Activated CD4-positive, alpha-beta memory T cell treated with anti-CD3 and anti-CD28 coated beads, Interleukin-2, amount 10 ng/mL, durations not matched to agents 7 days and 5 days (primary cell): ENCODE measurements around the gene DCAKD. TPM values are rescaled to one million over a fixed set of nuclear protein-coding genes. Genes with fewer than 3 reads are reported as not detected.

Experiments
- CTCF ChIA-PET: fragments of 350-600 bp; sonication (Branson Sonifier 250); formaldehyde crosslinking; loops from one replicate; lab custom pipeline; 2021; ENCODE audit warnings: antibody characterized with exemption, inconsistent platforms; lab: Charles Lee
- POLR2A ChIA-PET: fragments of 350-600 bp; sonication (Branson Sonifier 250); formaldehyde crosslinking; loops from one replicate; lab custom pipeline; 2021; ENCODE audit warnings: antibody characterized with exemption; lab: Charles Lee
- DNase-seq: peaks from one replicate; pipeline ENCODE4 v3.0.0-alpha.2; 2020
- H3K27ac Mint-ChIP-seq: one replicate; pipeline ENCODE4 v1.8.0; 2021; ENCODE audit warnings: mild to moderate bottlenecking, mixed read lengths
- H3K27me3 Mint-ChIP-seq: one replicate; pipeline ENCODE4 v1.8.0; 2021; ENCODE audit warnings: mixed read lengths
- H3K36me3 Mint-ChIP-seq: one replicate; pipeline ENCODE4 v1.8.0; 2021; ENCODE audit warnings: low read depth, mixed read lengths
- H3K4me1 Mint-ChIP-seq: one replicate; pipeline ENCODE4 v1.8.0; 2021; ENCODE audit warnings: mixed read lengths
- H3K4me3 Mint-ChIP-seq: one replicate; pipeline ENCODE4 v1.8.0; 2021; ENCODE audit warnings: mild to moderate bottlenecking, mixed read lengths
- H3K9me3 Mint-ChIP-seq: one replicate; pipeline ENCODE4 v1.8.0; 2021; ENCODE audit warnings: mixed read lengths
- total RNA-seq, 2 experiments: library from RNA; stranded (reverse); gene quantifications; one replicate each; pipeline ENCODE4 v1.2.3, GENCODE V29; 2021

The DCAKD gene
- total RNA-seq, 2 experiments from 2014 or later: 25.9 to 26.2 TPM

DNA sequence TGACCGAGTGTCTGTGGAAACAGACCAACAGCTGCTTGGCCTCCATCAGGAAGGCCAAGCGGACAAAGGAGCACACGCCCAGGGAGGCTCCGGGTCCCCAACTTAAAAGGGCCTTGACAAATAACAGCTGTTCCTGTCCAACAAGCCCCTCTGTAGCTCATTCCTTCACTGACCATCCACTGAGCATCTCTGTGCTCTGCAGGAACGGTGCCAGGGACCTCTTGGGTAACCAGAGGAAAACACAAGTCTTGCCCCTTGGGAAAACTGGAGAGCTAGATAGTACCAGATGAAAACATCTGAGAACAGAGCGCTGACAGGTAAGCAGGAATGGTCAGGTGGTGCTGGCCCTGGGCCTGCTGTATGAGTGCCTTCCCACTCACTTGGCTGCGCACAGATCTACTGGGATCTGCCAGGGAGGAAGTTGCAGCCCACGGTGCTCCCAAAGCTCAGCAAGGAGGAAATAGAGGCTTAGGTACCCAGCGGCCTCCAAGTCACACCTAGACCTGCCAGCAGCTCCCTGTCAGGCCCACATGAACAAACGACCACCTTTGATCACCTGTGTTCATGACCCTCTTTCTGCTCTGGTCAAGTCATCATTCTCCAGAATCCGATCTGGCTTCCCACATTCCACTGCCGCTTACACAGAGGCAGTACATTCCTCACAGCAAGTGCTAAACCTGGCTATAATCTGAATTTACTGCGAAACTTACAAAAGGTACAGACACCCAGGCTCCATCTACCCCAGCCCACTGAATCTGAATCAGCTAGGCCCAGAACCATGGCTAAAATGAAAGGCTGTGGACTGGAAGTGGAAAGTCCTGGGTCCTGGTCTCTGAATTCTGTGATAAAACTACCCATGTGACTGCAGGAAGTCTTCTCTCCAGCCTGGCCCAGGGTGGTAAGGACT is 12.5 kb downstream of the DCAKD start:
- CTCF ChIA-PET: interaction anchor here (0.7 to 1.4 kb wide), 3 partner anchors 14 to 97 kb away, joined by 3 to 4 read pairs (median 4); partner anchors contain the start of gene ACBD4
- Mint-ChIP-seq H3K9me3 (no peaks in the 10 kb centered on the region), H3K27ac (no peak overlapping the region), H3K4me3 (no peak overlapping the region), H3K27me3 (no peaks in the 10 kb centered on the region), H3K36me3 (peaks cover 6% of the 10 kb centered on the region), H3K4me1 (peaks cover 9% of the 10 kb centered on the region)
- no peak for DNase-seq
- POLR2A ChIA-PET: interaction anchor here (1.5 kb wide), 1 partner anchor 10 kb away, joined by 4 read pairs; no protein-coding TSS in a partner anchor

DNA sequence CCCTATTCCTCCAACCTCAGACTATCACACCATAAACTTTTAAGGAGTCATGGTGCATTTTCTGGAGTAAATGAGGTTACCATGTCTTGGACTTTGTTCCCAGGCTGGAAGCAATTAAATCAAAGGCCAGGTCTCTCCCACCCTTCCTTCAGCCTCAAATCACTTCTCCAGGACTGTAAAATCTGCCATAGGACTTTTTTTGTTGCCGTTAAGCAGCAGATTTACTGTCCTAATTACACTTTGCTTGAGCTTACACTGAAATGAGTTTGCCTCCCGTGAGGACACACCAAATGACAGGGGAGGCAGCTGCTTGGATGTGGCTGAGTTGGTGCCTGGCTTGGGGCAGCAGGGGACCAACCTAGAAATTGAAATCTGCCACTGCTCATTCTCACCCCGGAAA is 14.7 kb downstream of the DCAKD start:
- H3K9me3 Mint-ChIP-seq: no peaks in the 10 kb centered on the region
- H3K4me1 Mint-ChIP-seq: peaks cover 1% of the 10 kb centered on the region
- no peak overlapping the region for H3K4me3 Mint-ChIP-seq
- H3K27ac Mint-ChIP-seq: no peak overlapping the region
- no peak for DNase-seq
- CTCF ChIA-PET: no interaction called here
- POLR2A ChIA-PET: interaction anchor here (0.6 kb wide), 1 partner anchor 13 kb away, joined by 3 read pairs; no protein-coding TSS in a partner anchor
- H3K27me3 Mint-ChIP-seq: no peaks in the 10 kb centered on the region
- H3K36me3 Mint-ChIP-seq: peaks cover 17% of the 10 kb centered on the region

DNA sequence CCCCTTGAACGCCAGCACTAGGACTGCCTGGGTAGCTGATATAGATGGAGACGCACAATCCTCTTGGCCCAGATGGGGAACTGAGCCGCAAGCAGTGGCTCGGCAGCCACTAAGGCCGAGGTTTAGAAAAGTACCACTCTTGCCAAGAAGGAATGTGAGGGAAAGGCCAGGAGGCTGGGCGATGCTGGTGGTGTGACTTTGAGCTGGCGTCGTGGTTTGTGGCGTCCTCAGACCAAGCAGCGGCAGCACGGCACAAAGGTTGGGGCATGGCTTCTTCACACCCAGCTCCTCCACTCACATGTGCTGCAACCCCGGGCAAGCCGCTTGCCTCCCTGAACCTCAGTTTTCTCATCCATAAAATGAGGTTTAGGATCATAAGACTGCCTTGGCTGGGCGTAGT is 15.6 kb downstream of the DCAKD start:
- no peak for DNase-seq
- ChIA-PET POLR2A (no interaction called here), CTCF (interaction anchor here (0.5 to 0.7 kb wide), 2 partner anchors 13 to 25 kb away, joined by 3 read pairs; partner anchors contain the start of gene NMT1)
- Mint-ChIP-seq H3K4me1 (peaks cover 1% of the 10 kb centered on the region), H3K9me3 (no peaks in the 10 kb centered on the region), H3K4me3 (no peak overlapping the region), H3K36me3 (peaks cover 21% of the 10 kb centered on the region), H3K27me3 (no peaks in the 10 kb centered on the region), H3K27ac (no peak overlapping the region)

DNA sequence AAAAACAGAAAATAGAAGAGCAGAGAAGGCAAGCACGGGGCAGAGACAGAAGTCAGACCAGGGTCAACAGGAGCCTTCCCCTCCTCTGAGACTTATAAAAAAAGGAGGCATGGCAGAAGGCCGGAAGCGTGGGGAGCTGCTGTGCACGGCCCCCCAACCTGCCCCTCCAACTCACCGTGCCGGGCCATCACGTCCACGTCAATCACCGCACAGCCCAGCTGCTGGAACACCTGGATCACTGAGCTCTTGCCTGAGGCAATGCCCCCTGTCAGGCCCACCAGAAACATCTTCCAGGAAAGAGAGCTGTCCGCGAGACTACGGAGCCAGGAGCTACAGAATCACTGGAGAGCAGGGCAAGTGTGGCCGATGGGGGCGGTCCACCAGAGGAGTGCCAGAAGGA is 16.8 kb downstream of the DCAKD start:
- CTCF ChIA-PET: no interaction called here
- Mint-ChIP-seq H3K9me3 (no peaks in the 10 kb centered on the region), H3K36me3 (peaks cover 28% of the 10 kb centered on the region), H3K27me3 (no peaks in the 10 kb centered on the region), H3K27ac (no peak overlapping the region), H3K4me1 (peaks cover 1% of the 10 kb centered on the region), H3K4me3 (no peak overlapping the region)
- POLR2A ChIA-PET: interaction anchor here (1.2 to 1.5 kb wide), 2 partner anchors 12 to 15 kb away, joined by 3 to 5 read pairs; no protein-coding TSS in a partner anchor
- no peak for DNase-seq

DNA sequence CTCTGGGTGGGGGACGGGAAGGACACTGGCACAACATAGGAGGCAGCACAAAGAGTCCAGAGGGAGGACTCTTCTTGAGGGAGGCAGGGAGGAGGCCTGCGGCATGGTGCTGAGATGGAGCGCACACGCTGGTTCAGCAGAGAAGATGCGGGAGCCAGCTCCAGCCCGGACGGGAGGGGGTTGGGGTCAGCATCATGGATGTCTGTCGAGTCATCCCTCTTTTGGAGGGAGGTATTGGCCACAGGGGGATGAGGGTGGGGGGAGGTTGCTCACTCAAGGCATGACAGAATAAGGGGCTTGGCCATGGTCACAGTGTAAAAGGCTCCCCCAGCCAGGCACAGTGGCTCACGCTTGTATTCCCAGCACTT is 19.3 kb downstream of the DCAKD start:
- Mint-ChIP-seq H3K27ac (no peak overlapping the region), H3K4me1 (no peaks in the 10 kb centered on the region), H3K27me3 (no peaks in the 10 kb centered on the region), H3K9me3 (no peaks in the 10 kb centered on the region), H3K36me3 (peaks cover 30% of the 10 kb centered on the region), H3K4me3 (no peak overlapping the region)
- no peak for DNase-seq
- CTCF ChIA-PET: interaction anchor here (1.1 to 1.3 kb wide), 2 partner anchors 10 to 12 kb away, joined by 3 to 5 read pairs; no protein-coding TSS in a partner anchor
- POLR2A ChIA-PET: no interaction called here

DNA sequence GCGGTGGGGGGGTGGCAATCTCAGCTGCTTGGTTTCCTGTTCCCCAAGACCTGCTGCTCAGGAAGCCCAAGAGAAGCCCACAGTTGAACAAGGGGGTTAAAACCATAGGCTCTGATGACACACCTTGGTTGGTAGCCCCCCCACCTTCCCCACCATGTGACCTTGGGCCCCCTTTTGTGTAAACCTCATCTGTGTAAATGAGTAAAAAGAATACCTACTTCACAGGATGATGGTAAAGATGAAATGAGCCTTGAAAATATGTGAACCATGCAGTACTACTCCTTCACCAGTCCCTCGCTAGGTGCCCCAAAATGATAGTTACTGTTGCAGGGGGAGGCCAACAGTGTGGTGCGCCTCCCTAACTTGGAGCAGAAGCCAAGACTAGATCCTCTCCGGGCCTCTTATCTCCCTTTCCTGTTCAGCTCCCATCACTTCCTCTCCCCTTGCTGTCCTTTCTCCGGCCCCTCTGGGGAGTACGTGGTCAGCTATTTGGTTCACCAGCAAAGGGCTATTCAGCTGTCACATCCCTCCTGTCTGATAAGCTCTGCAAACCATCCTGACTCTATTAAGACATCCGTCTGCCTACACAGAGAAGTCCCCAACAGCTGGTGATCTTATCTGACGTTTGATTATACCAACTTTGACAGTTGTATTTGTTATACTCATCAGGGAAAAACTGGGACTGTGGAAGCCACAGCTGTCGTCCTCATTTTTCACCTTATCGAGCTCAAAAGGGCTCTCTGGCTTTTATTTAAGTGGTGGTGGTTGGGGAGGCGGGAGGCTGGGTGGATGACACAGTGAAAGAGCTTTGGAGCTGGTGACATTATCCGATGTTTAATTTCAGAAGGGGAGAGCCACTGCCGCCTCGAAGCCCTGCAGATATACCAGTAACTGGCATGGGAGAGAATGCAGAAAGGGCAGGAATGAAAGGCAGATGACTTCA is 19.9 kb downstream of the DCAKD start:
- no peak for DNase-seq
- no peaks in the 10 kb centered on the region for H3K9me3 Mint-ChIP-seq
- POLR2A ChIA-PET: no interaction called here

DNA sequence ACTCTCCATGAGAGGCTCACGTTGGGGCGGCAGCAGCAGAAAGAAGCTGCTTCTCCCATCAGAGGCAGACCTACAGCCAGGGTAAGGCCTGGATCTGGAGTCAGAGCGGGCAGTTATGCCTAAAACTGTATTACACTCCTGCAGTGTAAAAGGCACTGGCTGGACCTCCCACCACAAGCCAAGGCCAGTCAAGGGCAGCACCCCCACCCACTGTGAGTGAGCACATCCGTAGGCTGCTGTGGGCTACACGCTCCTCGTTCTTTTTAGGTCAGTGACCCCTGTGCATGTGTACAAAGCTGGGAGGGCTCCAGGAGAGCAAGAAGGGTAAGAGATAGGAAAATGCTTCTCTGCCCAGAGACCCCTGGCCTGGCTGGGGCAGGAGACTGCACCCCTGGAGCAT is 20.7 kb downstream of the DCAKD start:
- Mint-ChIP-seq H3K4me3 (no peak overlapping the region), H3K36me3 (peaks cover 30% of the 10 kb centered on the region), H3K4me1 (no peaks in the 10 kb centered on the region), H3K27ac (no peak overlapping the region), H3K9me3 (no peaks in the 10 kb centered on the region), H3K27me3 (no peaks in the 10 kb centered on the region)
- ChIA-PET CTCF (no interaction called here), POLR2A (no interaction called here)
- DNase-seq: no peak

More for the DNA sequence above, 19.9 kb downstream of the DCAKD start:
- CTCF ChIA-PET: interaction anchor here (1.1 to 1.3 kb wide), 2 partner anchors 9 to 11 kb away, joined by 3 to 5 read pairs; no protein-coding TSS in a partner anchor
- no peaks in the 10 kb centered on the region for H3K4me1 Mint-ChIP-seq
- no peak overlapping the region for H3K27ac Mint-ChIP-seq
- peaks cover 30% of the 10 kb centered on the region for H3K36me3 Mint-ChIP-seq
- no peak overlapping the region for H3K4me3 Mint-ChIP-seq
- H3K27me3 Mint-ChIP-seq: no peaks in the 10 kb centered on the region

DNA sequence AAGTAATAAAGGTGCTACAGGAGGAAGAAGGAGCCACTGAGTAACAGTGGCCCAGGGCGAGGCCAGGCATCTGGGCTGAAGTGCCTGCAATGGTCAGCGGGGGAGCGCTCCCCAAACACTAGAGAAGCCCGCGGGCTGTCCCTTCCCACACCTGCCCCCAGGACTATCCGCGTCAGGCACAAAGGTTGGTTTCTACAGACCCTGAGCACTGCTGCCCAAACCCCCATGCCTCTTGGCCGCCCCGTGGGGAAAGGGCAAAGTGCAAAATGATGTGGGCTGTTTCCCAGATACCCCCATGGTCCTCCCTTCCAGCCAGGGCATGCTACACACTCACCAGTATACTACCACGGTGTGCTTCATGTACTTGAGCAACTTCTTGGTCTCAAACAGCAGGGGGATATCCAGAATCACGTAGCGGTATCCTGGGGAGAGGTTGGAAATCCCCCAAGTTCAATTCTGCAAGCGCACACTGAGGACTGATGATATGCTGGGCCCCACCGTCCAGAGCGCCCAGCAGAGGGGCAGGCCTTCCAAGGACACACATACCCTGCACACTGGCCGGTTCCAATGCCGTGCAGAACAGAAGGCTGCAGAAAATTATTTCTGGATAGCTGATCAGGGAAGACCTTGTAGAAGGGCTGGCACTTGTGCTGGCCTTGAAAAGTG is 21.5 kb downstream of the DCAKD start:
- Mint-ChIP-seq H3K36me3 (peaks cover 30% of the 10 kb centered on the region), H3K4me3 (no peak overlapping the region), H3K9me3 (no peaks in the 10 kb centered on the region), H3K27ac (no peak overlapping the region), H3K4me1 (no peaks in the 10 kb centered on the region), H3K27me3 (no peaks in the 10 kb centered on the region)
- ChIA-PET POLR2A (no interaction called here), CTCF (no interaction called here)
- no peak for DNase-seq

DNA sequence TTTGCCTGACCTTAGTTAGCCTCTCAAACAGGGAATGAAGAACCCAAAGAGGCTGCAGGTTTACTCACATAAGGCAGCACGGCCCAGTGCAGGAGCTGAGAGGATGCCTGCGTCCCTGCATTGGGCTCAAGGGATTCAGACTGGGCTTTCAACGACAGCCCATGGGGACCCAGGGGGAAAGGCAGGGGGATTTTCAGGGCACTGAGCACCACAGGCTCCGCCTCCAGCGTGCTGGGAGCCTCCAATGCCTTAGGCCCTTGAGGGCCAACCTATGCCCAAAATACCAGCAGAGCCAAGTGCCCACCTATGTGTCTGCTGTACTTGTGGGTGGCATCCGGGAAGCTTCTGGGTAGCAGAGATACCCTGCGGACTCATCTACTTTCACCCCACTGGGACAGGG is 22.3 kb downstream of the DCAKD start:
- DNase-seq: no peak
- ChIA-PET CTCF (no interaction called here), POLR2A (no interaction called here)
- Mint-ChIP-seq H3K9me3 (no peaks in the 10 kb centered on the region), H3K36me3 (peaks cover 25% of the 10 kb centered on the region), H3K27me3 (no peaks in the 10 kb centered on the region), H3K4me3 (no peak overlapping the region), H3K4me1 (no peaks in the 10 kb centered on the region), H3K27ac (no peak overlapping the region)

DNA sequence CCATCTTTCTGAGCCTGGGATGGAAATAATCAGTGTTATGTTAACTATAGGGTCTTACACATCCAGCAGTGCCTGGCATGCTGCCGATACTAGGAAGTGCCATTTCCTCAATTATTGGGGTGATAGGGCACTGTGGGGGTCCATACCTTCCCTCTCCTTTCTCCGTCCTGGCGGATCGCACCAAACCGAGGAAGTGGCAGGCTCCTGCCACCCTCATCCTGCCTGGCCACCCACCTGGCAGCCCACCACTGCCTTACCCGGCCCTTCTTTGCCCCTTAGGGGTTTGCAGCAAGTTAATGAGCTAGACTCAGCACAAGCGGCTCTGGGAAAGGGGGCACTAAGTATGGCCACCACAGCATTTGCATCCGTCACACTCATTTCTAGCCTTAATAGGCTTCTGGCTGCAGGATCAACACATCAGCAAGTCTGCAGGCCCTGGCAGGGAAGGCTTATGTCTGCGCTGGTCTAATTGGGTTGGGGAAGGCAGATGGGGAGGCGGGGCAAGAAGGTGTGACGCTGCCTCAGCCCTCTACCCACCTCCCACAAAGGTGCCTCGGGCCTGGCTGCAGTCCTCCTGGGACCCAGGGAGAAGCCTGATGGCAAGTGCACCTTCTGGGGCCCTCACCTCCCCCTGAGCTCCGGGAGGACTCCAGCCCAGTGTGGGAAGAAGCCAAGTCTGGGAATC is 28.6 kb downstream of the DCAKD start:
- Mint-ChIP-seq H3K27ac (no peak overlapping the region), H3K4me1 (peaks cover 17% of the 10 kb centered on the region), H3K4me3 (no peak overlapping the region), H3K9me3 (no peaks in the 10 kb centered on the region), H3K27me3 (peaks cover 32% of the 10 kb centered on the region), H3K36me3 (peaks cover 5% of the 10 kb centered on the region)
- CTCF ChIA-PET: interaction anchor here (0.7 to 5.0 kb wide), 18 partner anchors 7 to 125 kb away, joined by 3 to 53 read pairs (median 4); partner anchors contain the start of genes ACBD4 and C1QL1
- POLR2A ChIA-PET: interaction anchor here (1.0 to 3.2 kb wide), 2 partner anchors 12 to 102 kb away, joined by 3 to 16 read pairs; no protein-coding TSS in a partner anchor
- no peak for DNase-seq

DNA sequence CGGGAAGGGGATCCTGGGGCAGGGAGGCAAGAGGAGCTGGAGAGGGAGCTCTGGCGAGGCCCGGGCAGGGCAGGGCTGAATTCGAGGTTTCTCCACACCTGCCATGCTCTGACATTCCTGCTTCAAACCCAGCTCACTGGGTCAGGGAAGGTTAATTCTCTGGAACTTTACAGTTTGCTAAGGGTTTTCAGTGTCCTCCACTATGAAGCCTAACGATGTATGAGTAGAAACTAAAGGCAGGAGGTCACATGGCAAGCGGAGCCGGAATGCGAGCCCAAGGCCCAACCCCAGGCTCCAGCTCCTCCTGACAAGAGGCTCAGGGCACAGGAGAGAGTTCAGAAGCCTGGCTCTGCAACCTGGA is 29.2 kb downstream of the DCAKD start:
- Mint-ChIP-seq H3K27ac (no peak overlapping the region), H3K4me1 (peaks cover 17% of the 10 kb centered on the region), H3K4me3 (no peak overlapping the region), H3K9me3 (no peaks in the 10 kb centered on the region), H3K36me3 (peaks cover 5% of the 10 kb centered on the region), H3K27me3 (peaks cover 32% of the 10 kb centered on the region)
- POLR2A ChIA-PET: interaction anchor here (0.9 to 3.2 kb wide), 3 partner anchors 13 to 102 kb away, joined by 3 to 16 read pairs (median 3); partner anchors contain the start of gene KIF18B
- CTCF ChIA-PET: interaction anchor here (0.7 to 5.0 kb wide), 17 partner anchors 9 to 125 kb away, joined by 3 to 53 read pairs (median 4); partner anchors contain the start of genes ACBD4 and C1QL1
- no peak for DNase-seq
